IPS-18a (cell line): ENCODE measurements around the gene RNF227.

Experiments used
- H3K27ac ChIP-seq: one replicate; pipeline ENCODE4 v1.5.1; 2013; ENCODE audit warnings: low read length
- H3K27me3 ChIP-seq: one replicate; pipeline ENCODE4 v1.6.1; 2013; ENCODE audit warnings: mild to moderate bottlenecking, low read length; ENCODE audit not compliant: control insufficient read depth, insufficient read depth
- H3K36me3 ChIP-seq: one replicate; pipeline ENCODE4 v1.6.1; 2013; ENCODE audit warnings: low read depth, low read length; ENCODE audit not compliant: control insufficient read depth
- H3K4me1 ChIP-seq: one replicate; pipeline ENCODE4 v1.6.1; 2013; ENCODE audit warnings: low read depth, low read length; ENCODE audit not compliant: control insufficient read depth
- H3K4me3 ChIP-seq: one replicate; pipeline ENCODE4 v1.5.1; 2013; ENCODE audit warnings: low read length
- H3K9ac ChIP-seq: one replicate; pipeline ENCODE4 v1.6.1; 2013; ENCODE audit warnings: mild to moderate bottlenecking, low read length, moderate library complexity
- H3K9me3 ChIP-seq: one replicate; pipeline ENCODE4 v1.6.1; 2013; ENCODE audit warnings: low read depth, low read length; ENCODE audit not compliant: control insufficient read depth

Gene RNF227

GRCh38 chr17:7927596-7927995 lies 11.5 kb upstream of the RNF227 start:
- H3K27ac ChIP-seq = no peak overlapping the region
- peaks cover under 1% of the 10 kb centered on the region for H3K4me1 ChIP-seq
- no peaks in the 10 kb centered on the region for H3K9me3 ChIP-seq
- no peaks in the 10 kb centered on the region for H3K36me3 ChIP-seq
- H3K27me3 ChIP-seq = peaks cover 70% of the 10 kb centered on the region
- no peak overlapping the region for H3K4me3 ChIP-seq
- no peak overlapping the region for H3K9ac ChIP-seq

GRCh38 chr17:7922845-7923628 lies 6.9 kb upstream of the RNF227 start:
- Histone ChIP-seq H3K4me1 (peaks cover 11% of the 10 kb centered on the region), H3K9ac (peak overlapping the region; percentile 35), H3K27me3 (peaks cover 79% of the 10 kb centered on the region), H3K27ac (no peak overlapping the region), H3K9me3 (no peaks in the 10 kb centered on the region), H3K36me3 (no peaks in the 10 kb centered on the region), H3K4me3 (peak overlapping the region; percentile 49)

- Histone ChIP-seq H3K27ac (no peak overlapping the region), H3K9me3 (no peaks in the 10 kb centered on the region), H3K36me3 (no peaks in the 10 kb centered on the region), H3K4me3 (peak overlapping the region; percentile 49), H3K27me3 (peaks cover 79% of the 10 kb centered on the region), H3K9ac (peak overlapping the region; percentile 23), H3K4me1 (peaks cover 11% of the 10 kb centered on the region)
Measured at GRCh38 chr17:7922269-7922844, 6.3 kb upstream of the RNF227 start.

GRCh38 chr17:7916808-7917207 lies 719 bp upstream of the RNF227 start:
- peaks cover 5% of the 10 kb centered on the region for H3K4me1 ChIP-seq
- no peak overlapping the region for H3K9ac ChIP-seq
- H3K27ac ChIP-seq = no peak overlapping the region

GRCh38 chr17:7916385-7916682 lies 245 bp upstream of the RNF227 start:
- Histone ChIP-seq H3K4me1 (peaks cover 3% of the 10 kb centered on the region), H3K27me3 (peaks cover 51% of the 10 kb centered on the region), H3K36me3 (no peaks in the 10 kb centered on the region), H3K9me3 (no peaks in the 10 kb centered on the region), H3K27ac (no peak overlapping the region), H3K4me3 (peak overlapping the region; percentile 35), H3K9ac (no peak overlapping the region)

More at GRCh38 chr17:7916808-7917207, 719 bp upstream of the RNF227 start:
- Histone ChIP-seq H3K36me3 (no peaks in the 10 kb centered on the region), H3K9me3 (no peaks in the 10 kb centered on the region), H3K27me3 (peaks cover 55% of the 10 kb centered on the region), H3K4me3 (no peak overlapping the region)

GRCh38 chr17:7915179-7915610 lies 894 bp downstream of the RNF227 start:
- no peak overlapping the region for H3K27ac ChIP-seq
- H3K4me3 ChIP-seq = peak overlapping the region; percentile 47
- no peak overlapping the region for H3K9ac ChIP-seq
- peaks cover 43% of the 10 kb centered on the region for H3K27me3 ChIP-seq
- no peaks in the 10 kb centered on the region for H3K9me3 ChIP-seq
- H3K4me1 ChIP-seq = peaks cover 3% of the 10 kb centered on the region
- H3K36me3 ChIP-seq = no peaks in the 10 kb centered on the region

- H3K9me3 ChIP-seq = no peaks in the 10 kb centered on the region
- peaks cover 34% of the 10 kb centered on the region for H3K27me3 ChIP-seq
- peaks cover 3% of the 10 kb centered on the region for H3K4me1 ChIP-seq
- H3K36me3 ChIP-seq = no peaks in the 10 kb centered on the region
- no peak overlapping the region for H3K9ac ChIP-seq
- H3K27ac ChIP-seq = no peak overlapping the region
- H3K4me3 ChIP-seq = no peak overlapping the region
Measured at GRCh38 chr17:7912927-7913524, 3.1 kb downstream of the RNF227 start.

- peaks cover 15% of the 10 kb centered on the region for H3K27me3 ChIP-seq
- H3K9me3 ChIP-seq = no peaks in the 10 kb centered on the region
- H3K4me3 ChIP-seq = no peak overlapping the region
- peaks cover 3% of the 10 kb centered on the region for H3K4me1 ChIP-seq
- no peak overlapping the region for H3K27ac ChIP-seq
- H3K36me3 ChIP-seq = no peaks in the 10 kb centered on the region
- no peak overlapping the region for H3K9ac ChIP-seq
Measured at GRCh38 chr17:7911116-7911515, 5.0 kb downstream of the RNF227 start.

GRCh38 chr17:7910711-7911110 lies 5.4 kb downstream of the RNF227 start:
- no peak overlapping the region for H3K9ac ChIP-seq

GRCh38 chr17:7910281-7910680 lies 5.8 kb downstream of the RNF227 start:
- peaks cover 12% of the 10 kb centered on the region for H3K27me3 ChIP-seq
- H3K9me3 ChIP-seq = no peaks in the 10 kb centered on the region
- no peak overlapping the region for H3K4me3 ChIP-seq
- no peak overlapping the region for H3K27ac ChIP-seq
- H3K4me1 ChIP-seq = peaks cover 3% of the 10 kb centered on the region
- no peak overlapping the region for H3K9ac ChIP-seq
- H3K36me3 ChIP-seq = no peaks in the 10 kb centered on the region

More at GRCh38 chr17:7910711-7911110, 5.4 kb downstream of the RNF227 start:
- Histone ChIP-seq H3K27ac (no peak overlapping the region), H3K36me3 (no peaks in the 10 kb centered on the region), H3K9me3 (no peaks in the 10 kb centered on the region), H3K27me3 (peaks cover 13% of the 10 kb centered on the region), H3K4me3 (no peak overlapping the region), H3K4me1 (peaks cover 3% of the 10 kb centered on the region)

GRCh38 chr17:7909089-7909488 lies 7.0 kb downstream of the RNF227 start:
- no peaks in the 10 kb centered on the region for H3K4me1 ChIP-seq
- H3K9me3 ChIP-seq = no peaks in the 10 kb centered on the region
- H3K27ac ChIP-seq = no peak overlapping the region
- no peak overlapping the region for H3K4me3 ChIP-seq
- no peak overlapping the region for H3K9ac ChIP-seq
- no peaks in the 10 kb centered on the region for H3K27me3 ChIP-seq
- peaks cover 5% of the 10 kb centered on the region for H3K36me3 ChIP-seq
